SK-N-DZ (cell line): ENCODE measurements around the gene TSPAN3. TPM values are rescaled to one million over a fixed set of nuclear protein-coding genes. Genes with fewer than 3 reads are reported as not detected.

Experiments used
- DNase-seq: peaks from one replicate; pipeline ENCODE4 v3.0.0-alpha.2; 2015; ENCODE audit warnings: low spot score
- polyA plus RNA-seq, 2 experiments: library from polyadenylated mRNA; depleted of rRNA; stranded (reverse); fragments of >200 nt; gene quantifications; 2 replicates each; pipeline ENCODE4 v1.2.3, GENCODE V29; 2014

TSPAN3 gene
- 484 and 540 TPM in 2 replicates for polyA plus RNA-seq (2014; cell fraction: cytosol; rRNA removed)
- 162 and 186 TPM in 2 replicates for polyA plus RNA-seq (2014; cell fraction: nucleus; rRNA removed)

- DNase-seq, result peak; percentile 94
Observed at GRCh38 chr15:77070495-77071304, at the start of gene TSPAN3. TSS of gene TSPAN3 (minus strand) at chr15:77071109. CDS start at chr15:77070954, 155 bp downstream.

- DNase-seq, result no peak
Observed at GRCh38 chr15:77120576-77120975, 49.7 kb upstream of the TSPAN3 start.

- DNase-seq, result no peak
Observed at GRCh38 chr15:77119446-77119845, 48.5 kb upstream of the TSPAN3 start.

- peak; percentile 67 for DNase-seq
Observed at GRCh38 chr15:77118882-77119321, 48.0 kb upstream of the TSPAN3 start.

- DNase-seq, result no peak
Observed at GRCh38 chr15:77115179-77115578, 44.3 kb upstream of the TSPAN3 start.

GRCh38 chr15:77112838-77113504, 42.1 kb upstream of the TSPAN3 start:
- DNase-seq, result no peak

GRCh38 chr15:77111789-77112188, 40.9 kb upstream of the TSPAN3 start:
- DNase-seq, result no peak

GRCh38 chr15:77107531-77108355, 36.8 kb upstream of the TSPAN3 start:
- DNase-seq, result peak; percentile 74

- no peak for DNase-seq
Observed at GRCh38 chr15:77107068-77107467, 36.2 kb upstream of the TSPAN3 start.

GRCh38 chr15:77104155-77104554, 33.2 kb upstream of the TSPAN3 start:
- no peak for DNase-seq

- no peak for DNase-seq
Observed at GRCh38 chr15:77099741-77100463, 29.0 kb upstream of the TSPAN3 start.

GRCh38 chr15:77098572-77098971, 27.7 kb upstream of the TSPAN3 start:
- DNase-seq, result no peak

- no peak for DNase-seq
Observed at GRCh38 chr15:77097921-77098320, 27.0 kb upstream of the TSPAN3 start.

GRCh38 chr15:77097248-77097721, 26.4 kb upstream of the TSPAN3 start:
- DNase-seq, result peak; percentile 87

- DNase-seq, result no peak
Observed at GRCh38 chr15:77096541-77096940, 25.6 kb upstream of the TSPAN3 start.

GRCh38 chr15:77096138-77096537, 25.2 kb upstream of the TSPAN3 start:
- no peak for DNase-seq

- DNase-seq, result no peak
Observed at GRCh38 chr15:77094397-77095030, 23.6 kb upstream of the TSPAN3 start.

GRCh38 chr15:77093436-77093835, 22.5 kb upstream of the TSPAN3 start:
- DNase-seq, result no peak

- no peak for DNase-seq
Observed at GRCh38 chr15:77091097-77091496, 20.2 kb upstream of the TSPAN3 start.

GRCh38 chr15:77087213-77087612, 16.3 kb upstream of the TSPAN3 start:
- DNase-seq, result no peak

GRCh38 chr15:77085297-77085696, 14.4 kb upstream of the TSPAN3 start:
- DNase-seq, result no peak
